Ascending aorta (tissue), 2 donors: ENCODE measurements around the gene APOLD1. TPM values are rescaled to one million over a fixed set of nuclear protein-coding genes. Genes with fewer than 3 reads are reported as not detected.

Experiments used
- DNase-seq, 2 donors: peaks; one replicate each; pipeline ENCODE4 v3.0.0-alpha.2; 2019; ENCODE audit warnings: low spot score in 2 of 2
- H3K27ac ChIP-seq, 2 donors: fragments of 200-600 bp; sonication (generic); one replicate each; pipeline ENCODE4 v1.5.1; 2016 to 2017; ENCODE audit warnings: mild to moderate bottlenecking in 1 of 2
- H3K27me3 ChIP-seq: fragments of 200-600 bp; sonication (generic); one replicate; pipeline ENCODE4 v1.5.1; 2017
- H3K36me3 ChIP-seq, 2 donors: fragments of 200-600 bp; sonication (generic); one replicate each; pipeline ENCODE4 v1.5.1; 2016
- H3K4me1 ChIP-seq, 2 donors: fragments of 200-600 bp; sonication (generic); one replicate each; pipeline ENCODE4 v1.5.1; 2016 to 2017; ENCODE audit warnings: mild to moderate bottlenecking in 1 of 2
- H3K4me3 ChIP-seq, 2 donors: fragments of 200-600 bp; sonication (generic); one replicate each; pipeline ENCODE4 v1.5.1; 2016 to 2017; ENCODE audit warnings: mild to moderate bottlenecking in 1 of 2
- H3K9me3 ChIP-seq, 2 donors: fragments of 200-600 bp; sonication (generic); one replicate each; pipeline ENCODE4 v1.5.1; 2016
- CTCF ChIP-seq, 3 experiments: fragments of 200-600 bp in 2 of 3; fragments of 450-650 bp in 1 of 3; sonication (generic) in 2 of 3; IDR thresholded peaks; one replicate each; pipeline ENCODE4 v1.5.1; 2016 to 2019; ENCODE audit warnings: antibody characterized with exemption in 3 of 3, mild to moderate bottlenecking in 1 of 3, moderate library complexity in 1 of 3
- intact Hi-C: fragments of 100-400 bp; cut with DNase I; formaldehyde crosslinking; loops from one replicate; pipeline ENCODE4 v1.15.1; 2023
- total RNA-seq: library from RNA; depleted of rRNA; stranded (reverse); fragments of >200 nt; gene quantifications from one replicate; pipeline ENCODE4 v1.1.0, GENCODE V29; 2016

The APOLD1 gene
- total RNA-seq, 1 donor from 2014 or later, result 189 TPM

GRCh38 chr12:12786706-12787601 is 1.5 kb downstream of the APOLD1 start:
- Histone ChIP-seq H3K27ac (peak overlapping the region; percentile 84 to 90), H3K4me1 (peaks cover 3 to 14% of the 10 kb centered on the region in 2 donors), H3K4me3 (peak overlapping the region; percentile 55 to 74), H3K27me3 (no peaks in the 10 kb centered on the region), H3K9me3 (no peaks in the 10 kb centered on the region), H3K36me3 (no peaks in the 10 kb centered on the region)
- intact Hi-C loops, result loop anchor here (5.0 to 10.0 kb wide), 5 partner anchors 60 to 428 kb away; no protein-coding TSS in a partner anchor
- peak in 1 of 3 experiments; percentile 42 for TF ChIP-seq CTCF (IDR thresholded peaks at IDR 0.05)
- DNase-seq, result peak; percentile 15 to 91

- intact Hi-C loops, result loop anchor here (1.0 to 10.0 kb wide), 7 partner anchors 25 to 427 kb away; partner anchors contain the start of genes DDX47 and GPRC5A
- H3K36me3 ChIP-seq, result no peaks in the 10 kb centered on the region
- DNase-seq, result no peak
- peak overlapping the region; percentile 84 to 90 for H3K27ac ChIP-seq
- H3K27me3 ChIP-seq, result no peaks in the 10 kb centered on the region
- peaks cover 3 to 14% of the 10 kb centered on the region in 2 donors for H3K4me1 ChIP-seq
- H3K9me3 ChIP-seq, result no peaks in the 10 kb centered on the region
- TF ChIP-seq CTCF (IDR thresholded peaks at IDR 0.05), result no peak
- peak overlapping the region in 1 of 2 donors; percentile 74 for H3K4me3 ChIP-seq
Measured at GRCh38 chr12:12788131-12788530, 2.7 kb downstream of the APOLD1 start.

GRCh38 chr12:12788675-12789368 is 3.4 kb downstream of the APOLD1 start:
- intact Hi-C loops, result loop anchor here (1.0 to 10.0 kb wide), 7 partner anchors 24 to 426 kb away; partner anchors contain the start of genes DDX47 and GPRC5A
- Histone ChIP-seq H3K27me3 (no peaks in the 10 kb centered on the region), H3K4me3 (peak overlapping the region in 1 of 2 donors; percentile 8), H3K36me3 (no peaks in the 10 kb centered on the region), H3K27ac (peak overlapping the region; percentile 84 to 90), H3K9me3 (no peaks in the 10 kb centered on the region), H3K4me1 (peaks cover 3 to 14% of the 10 kb centered on the region in 2 donors)
- TF ChIP-seq CTCF (IDR thresholded peaks at IDR 0.05), result peak; percentile 70 to 77 (median 74)
- peak in 1 of 2 donors; percentile 84 for DNase-seq

GRCh38 chr12:12790956-12791355 is 5.5 kb downstream of the APOLD1 start:
- Histone ChIP-seq H3K27me3 (no peaks in the 10 kb centered on the region), H3K9me3 (no peaks in the 10 kb centered on the region), H3K36me3 (no peaks in the 10 kb centered on the region), H3K4me1 (peaks cover 3 to 14% of the 10 kb centered on the region in 2 donors), H3K27ac (no peak overlapping the region), H3K4me3 (no peak overlapping the region)
- TF ChIP-seq CTCF (IDR thresholded peaks at IDR 0.05), result no peak
- intact Hi-C loops, result no loop called here
- DNase-seq, result no peak

- no peak for TF ChIP-seq CTCF (IDR thresholded peaks at IDR 0.05)
- Histone ChIP-seq H3K4me3 (peak overlapping the region; percentile 22 to 46), H3K27ac (no peak overlapping the region)
Measured at GRCh38 chr12:12791756-12792369, 6.4 kb downstream of the APOLD1 start.

More at GRCh38 chr12:12791756-12792369, 6.4 kb downstream of the APOLD1 start:
- intact Hi-C loops, result no loop called here
- Histone ChIP-seq H3K36me3 (no peaks in the 10 kb centered on the region), H3K4me1 (peaks cover 0 to 14% of the 10 kb centered on the region in 2 donors), H3K27me3 (no peaks in the 10 kb centered on the region), H3K9me3 (no peaks in the 10 kb centered on the region)
- no peak for DNase-seq
